Testis (tissue), 2 donors: ENCODE data around the gene TTK.
"Not testable (repeated sequence)": the region's sequence is repeated elsewhere in the genome, so short reads cannot be mapped to it uniquely, and the experiment has no call there.

Experiments used
- CTCF ChIP-seq, 3 experiments: fragments of 450-650 bp in 2 of 3; fragments of 200-600 bp in 1 of 3; sonication (generic) in 1 of 3; IDR thresholded peaks; one replicate each; pipeline ENCODE4 v1.5.1; 2016 to 2019; ENCODE audit warnings: antibody characterized with exemption in 3 of 3, mild to moderate bottlenecking in 2 of 3, moderate library complexity in 1 of 3
- POLR2A ChIP-seq: fragments of 450-650 bp; IDR thresholded peaks from one replicate; pipeline ENCODE4 v1.6.1; 2017; ENCODE audit warnings: antibody characterized with exemption, mild to moderate bottlenecking, moderate library complexity

- not testable (repeated sequence) for TF ChIP-seq POLR2A; CTCF (IDR thresholded peaks at IDR 0.05)
Measured at GRCh38 chr6:80048220-80048619, 43.8 kb downstream of the TTK start.
